Left cardiac atrium (tissue), 4 donors: Measurements from ENCODE around the gene PTPRN. TPM values are rescaled to one million over a fixed set of nuclear protein-coding genes. Genes with fewer than 3 reads are reported as not detected.
A peak's percentile ranks its signal among the peaks of the same experiment; 100 is the strongest.

Experiments
- ATAC-seq, 2 donors: fragments of 200-7000 bp; cut with Tn5 transposase; one replicate each; pipeline ENCODE4 v1.9.1; 2020; ENCODE audit warnings: mild to moderate bottlenecking in 2 of 2, moderate library complexity in 2 of 2
- DNase-seq: peaks from one replicate; pipeline ENCODE4 v3.0.0-alpha.2; 2020
- intact Hi-C, 2 donors: fragments of 100-400 bp; cut with DNase I; formaldehyde crosslinking; loops; one replicate each; pipeline versions ENCODE4 v1.14.1 to v1.15.1; 2022 to 2023
- long read RNA-seq: library from polyadenylated mRNA; unstranded; transcript quantifications from one replicate; pipeline ENCODE4 v2.0.0, GENCODE V29; 2021
- total RNA-seq, 2 donors: library from RNA; stranded (reverse); fragmentation: NEBNext Ultra II Directional; extraction: Animal tissue kit (Norgen Biotek cat#: 25700); gene quantifications; one replicate each; pipeline ENCODE4 v1.2.1, GENCODE V29; 2021
- donor health status: DM: no; HTN: yes; CAD: no.
- donor health status: DM: no; HTN: yes; CAD: no; lungs with severe emphysema.
- donor health status: DM: yes; HTN: yes; CAD: no.
- donor health status: Dilated cardiomyopathy.

The PTPRN gene
- not detected for total RNA-seq
- long read RNA-seq = 0 reads

DNA sequence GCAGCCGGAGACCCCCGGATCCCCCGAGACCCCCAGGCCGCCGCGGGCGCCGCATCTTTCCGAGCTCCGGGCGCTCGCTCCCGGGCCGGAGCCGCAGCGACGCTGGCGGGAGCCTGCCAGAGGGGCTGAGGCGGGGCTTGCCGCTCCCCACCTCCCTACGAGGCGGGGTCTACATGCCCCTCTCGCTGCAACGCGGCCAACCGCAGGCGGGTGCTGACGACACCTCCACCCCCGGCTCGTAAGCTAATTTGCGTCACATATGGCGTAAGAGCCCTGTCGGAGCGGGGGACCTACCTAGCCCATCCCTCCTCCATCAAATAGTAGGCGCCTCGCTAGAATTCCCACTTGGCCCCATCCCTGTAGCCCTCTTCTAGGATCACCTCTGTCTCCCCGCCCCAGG lies at the start of gene PTPRN:
Gene PTPRN (minus strand): TSS at position 124 of the 400 bp plus-strand sequence. CDS start 69 bp downstream, at position 55.
- ATAC-seq = no peak
- intact Hi-C loops = loop anchor here (10.0 kb wide), 1 partner anchor 254 kb away; no protein-coding TSS in a partner anchor
- DNase-seq = no peak

DNA sequence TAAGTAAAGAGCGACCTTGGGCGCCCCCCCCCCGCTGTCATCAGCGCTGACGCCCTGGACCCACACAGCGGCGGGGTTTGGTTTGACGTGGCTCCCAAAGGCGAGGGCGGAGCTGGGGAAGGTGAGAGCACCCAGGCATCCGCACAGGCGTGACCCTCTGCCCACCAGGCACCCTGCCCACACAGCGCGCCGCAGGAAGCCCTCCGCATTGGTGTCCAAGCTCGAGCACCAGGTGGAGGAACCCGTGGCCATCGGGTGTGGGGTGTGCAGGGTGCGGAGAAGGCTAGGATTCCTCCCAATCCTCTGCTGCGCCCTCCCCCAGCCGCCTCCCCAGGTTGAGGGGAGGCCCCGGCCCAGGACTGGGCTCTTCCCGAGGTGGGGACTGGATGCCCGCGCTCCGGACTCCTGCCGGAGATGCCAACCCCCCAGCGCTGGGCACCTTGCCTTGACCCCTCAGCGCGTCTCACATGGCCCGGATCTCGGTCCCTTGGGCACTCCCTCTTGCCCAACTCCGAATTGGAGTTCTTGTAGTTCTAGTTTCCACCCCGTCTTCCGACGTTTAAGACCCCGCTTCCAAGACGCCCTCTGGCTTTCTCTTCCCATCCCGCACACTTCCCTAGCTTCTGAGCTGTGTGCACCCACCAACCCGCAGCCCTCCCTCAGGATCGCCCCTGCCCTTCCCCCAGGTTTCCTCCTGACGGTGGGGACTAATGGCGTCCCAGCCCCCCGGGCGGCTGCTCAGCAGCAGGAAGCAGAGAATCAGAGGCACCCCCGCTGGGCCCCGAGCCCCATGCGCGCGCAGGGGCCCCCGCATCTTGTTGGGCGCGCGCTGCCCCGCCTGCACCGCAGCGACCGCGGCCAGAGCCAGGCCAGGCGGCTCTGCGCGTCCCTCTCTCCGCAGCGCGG lies 49.2 kb upstream of the PTPRN start:
- ATAC-seq (peak; percentile 25 to 39), DNase-seq (no peak)
- intact Hi-C loops = no loop called here

DNA sequence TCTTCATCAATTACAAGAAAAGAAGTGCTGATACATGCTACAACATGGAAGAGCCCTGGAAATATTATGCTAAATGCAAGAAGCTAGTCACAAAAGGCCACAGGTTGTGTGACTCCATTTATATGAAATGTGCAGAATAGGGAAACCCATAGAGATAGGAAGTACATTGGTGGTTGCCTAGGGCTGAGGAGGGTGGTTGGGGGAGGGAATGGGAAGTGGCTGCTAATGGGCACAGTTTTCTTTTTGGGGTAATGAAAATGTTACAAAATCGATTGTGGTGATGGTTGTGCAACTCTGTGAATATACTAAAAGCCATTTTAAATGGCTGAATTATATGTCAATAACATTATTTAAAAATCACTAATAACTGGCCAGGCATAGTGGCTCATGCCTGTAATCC lies 47.6 kb upstream of the PTPRN start:
- ATAC-seq = peak in 1 of 2 donors; percentile 18
- intact Hi-C loops = no loop called here
- DNase-seq = no peak

DNA sequence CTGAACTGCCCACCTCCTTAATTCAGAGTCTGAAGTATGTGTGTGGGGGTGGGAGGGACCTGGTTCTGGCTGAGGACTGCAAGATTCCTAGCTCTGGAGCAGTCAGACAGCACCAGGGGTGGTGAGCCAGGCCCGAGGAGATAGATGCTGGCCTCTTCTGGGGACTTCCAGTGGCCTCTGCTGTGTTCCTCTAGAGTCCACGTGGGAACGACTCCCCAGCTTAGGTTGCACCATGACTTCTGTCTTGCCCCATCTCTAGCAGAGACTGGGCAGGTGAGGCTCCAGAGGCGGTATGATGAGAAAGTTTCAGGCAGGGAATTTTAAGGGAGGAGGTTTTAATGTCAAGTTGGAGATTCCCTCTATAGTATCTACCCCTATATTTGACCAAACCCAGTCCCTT lies 45.4 kb upstream of the PTPRN start:
- DNase-seq = no peak
- intact Hi-C loops = no loop called here
- ATAC-seq = no peak

DNA sequence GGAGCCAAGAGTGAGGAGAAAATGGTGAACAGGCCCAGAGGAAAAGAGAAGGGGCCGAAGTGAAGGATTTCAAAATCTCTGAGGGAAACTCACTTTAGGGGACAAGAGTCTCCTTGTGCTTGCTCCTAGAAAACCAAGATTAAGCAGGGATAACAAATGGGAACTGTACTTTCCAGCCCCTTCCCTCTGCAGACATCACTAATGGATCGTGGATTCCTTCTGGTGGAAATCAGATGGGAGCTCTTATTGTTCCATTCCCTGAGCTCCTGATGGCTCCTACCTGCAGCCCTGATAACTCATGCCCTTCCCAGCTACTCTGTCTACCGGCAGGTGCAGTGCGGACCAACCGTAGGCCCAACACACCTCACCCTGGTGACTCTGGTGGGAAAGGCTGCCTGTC lies 43.9 kb upstream of the PTPRN start:
- DNase-seq (no peak), ATAC-seq (no peak)
- intact Hi-C loops = no loop called here

DNA sequence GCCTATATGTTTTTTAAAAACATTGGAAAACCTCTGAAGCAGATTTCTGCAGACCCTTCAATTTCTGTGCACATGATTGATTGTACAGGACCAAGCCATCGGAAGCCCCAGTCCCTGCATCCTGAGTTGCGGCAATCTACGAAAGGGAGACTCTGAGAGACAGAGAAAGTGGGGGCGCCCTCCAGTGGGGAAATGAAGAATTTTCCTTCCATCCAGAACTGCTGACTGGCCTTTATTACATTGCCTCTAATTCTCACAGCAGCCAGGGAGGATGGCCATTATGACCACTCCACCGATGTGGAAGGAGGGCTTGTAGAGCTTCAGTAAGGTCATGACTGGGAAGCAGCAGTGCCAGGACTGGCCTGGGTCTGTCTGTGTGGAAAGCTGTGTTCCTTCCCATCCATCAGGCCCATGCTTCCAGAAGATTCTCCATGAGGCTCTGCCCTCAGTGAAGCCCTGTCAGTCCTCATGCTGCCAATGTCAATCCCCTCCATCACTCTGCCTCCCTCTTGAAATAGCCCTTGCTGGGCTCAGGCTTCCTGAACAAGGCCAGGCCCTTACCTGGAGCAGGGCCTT lies 43.3 kb upstream of the PTPRN start:
- DNase-seq (peak; percentile 45), ATAC-seq (no peak)
- intact Hi-C loops = no loop called here

DNA sequence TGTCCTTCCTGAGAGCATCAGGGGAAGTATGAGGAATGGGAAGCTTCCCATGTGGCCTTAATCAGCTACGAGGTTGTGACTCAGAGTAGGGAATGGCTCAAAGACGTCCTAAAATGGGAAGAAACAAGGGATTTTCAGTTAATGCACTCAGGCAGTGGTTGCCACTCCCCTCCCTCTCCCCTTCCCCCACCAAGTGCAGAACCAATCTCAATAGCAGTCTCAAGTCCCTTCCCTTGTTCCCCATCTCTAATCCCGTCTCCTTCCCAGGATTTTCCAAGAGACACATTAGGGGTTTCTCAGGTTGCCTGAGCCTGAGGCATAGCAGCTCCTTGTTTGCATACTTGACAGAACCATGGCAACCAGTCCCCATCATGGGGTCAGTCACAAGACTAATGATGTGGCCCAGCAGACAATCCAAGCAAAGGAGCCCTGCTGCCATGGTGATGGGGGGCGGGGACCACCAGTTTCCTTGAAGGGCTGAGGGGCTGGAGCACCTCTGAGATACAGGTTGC lies 41.6 kb upstream of the PTPRN start:
- no peak for DNase-seq
- intact Hi-C loops = no loop called here
- no peak for ATAC-seq

DNA sequence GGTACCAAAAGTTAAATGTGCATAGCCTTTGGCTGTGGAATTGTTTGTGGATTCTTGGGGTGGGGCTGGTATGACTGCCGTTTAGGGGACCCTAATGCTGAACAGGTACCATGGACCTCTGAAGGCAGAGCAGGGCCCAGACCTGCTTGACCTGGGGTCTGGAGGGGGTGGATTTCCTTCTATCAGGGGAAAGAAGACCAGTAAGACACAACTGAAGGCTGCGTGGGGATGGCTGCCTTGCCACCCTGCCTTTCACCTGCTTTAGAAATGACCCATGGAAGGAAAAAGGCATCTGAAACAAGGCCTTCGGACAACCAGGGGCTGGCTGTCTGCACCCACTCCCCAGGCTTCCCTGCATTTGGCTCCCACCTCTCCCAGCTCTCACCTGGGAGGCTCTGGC lies 41.0 kb upstream of the PTPRN start:
- DNase-seq (no peak), ATAC-seq (no peak)
- intact Hi-C loops = no loop called here

DNA sequence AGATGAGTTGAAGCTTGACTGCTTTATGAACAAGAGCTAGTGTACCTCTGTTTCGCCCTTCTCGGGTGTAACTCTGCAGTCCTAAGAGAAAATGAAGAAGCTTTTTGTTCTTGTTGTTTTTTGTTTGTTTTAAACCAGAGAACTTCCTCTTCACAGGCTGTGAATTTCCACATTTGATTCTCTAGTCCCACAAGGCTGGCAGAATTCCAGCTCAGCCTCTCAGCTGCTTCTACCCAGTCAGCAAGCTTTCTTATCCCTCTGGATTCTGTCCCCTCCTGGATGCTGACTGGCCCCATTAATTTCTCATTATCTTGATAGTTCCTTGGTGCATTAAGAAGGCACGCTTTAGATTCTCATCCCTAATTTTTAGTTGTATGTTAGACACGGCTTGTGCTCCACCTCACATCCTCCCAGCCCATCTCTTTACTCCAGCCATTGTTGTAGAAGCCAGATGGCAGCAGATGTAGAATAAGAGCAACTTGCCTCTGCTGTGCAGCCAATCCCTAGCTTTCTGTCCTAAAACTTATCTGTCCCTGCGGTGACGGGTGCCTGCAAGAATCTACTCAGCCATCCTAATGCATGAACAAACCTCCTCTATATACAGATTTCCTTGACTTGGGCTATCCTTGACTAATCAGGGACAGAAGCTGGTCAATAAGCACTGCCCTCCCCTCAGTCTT lies 35.7 kb upstream of the PTPRN start:
- intact Hi-C loops = no loop called here
- ATAC-seq = peak in 1 of 2 donors; percentile 68
- peak; percentile 71 for DNase-seq

DNA sequence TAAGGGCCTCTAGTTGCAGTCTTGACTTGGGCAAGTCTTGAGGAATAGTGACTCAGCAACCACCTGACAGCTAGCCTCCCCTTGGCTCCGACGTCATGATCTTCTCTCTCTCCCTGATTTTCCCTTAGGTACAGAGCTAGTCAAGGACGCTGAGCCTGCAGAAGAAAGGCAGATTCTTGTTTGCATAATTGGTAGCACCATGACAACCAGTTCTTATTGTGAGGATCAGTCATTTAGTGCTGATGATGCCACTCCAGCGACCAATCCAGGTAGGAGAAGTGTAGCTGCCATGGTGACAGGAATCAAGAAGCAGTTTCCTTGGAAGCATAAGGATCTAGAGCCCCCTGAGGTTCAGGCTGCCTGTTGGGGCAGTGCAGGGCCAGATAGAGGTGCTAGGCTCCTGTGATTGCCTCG lies 26.2 kb upstream of the PTPRN start:
- intact Hi-C loops = no loop called here
- no peak for ATAC-seq

DNA sequence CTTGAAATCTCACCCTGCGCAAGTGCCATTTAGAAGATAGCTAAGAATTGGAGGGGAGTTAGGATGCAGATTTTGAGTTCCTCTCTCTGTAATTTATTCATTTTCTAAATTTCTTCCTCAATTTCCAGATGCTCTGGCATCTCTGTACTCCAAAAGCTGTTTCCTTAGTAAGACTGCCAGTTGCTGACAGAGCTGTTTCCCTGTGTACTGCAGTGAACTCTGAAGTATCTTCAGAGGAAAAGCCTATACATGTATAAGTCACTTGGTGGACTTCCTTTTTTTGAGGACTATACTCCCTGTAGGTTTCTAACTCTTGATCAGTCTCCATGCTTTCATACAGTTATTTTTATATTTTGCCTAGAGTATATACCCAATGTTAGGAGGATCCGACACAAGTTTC lies 24.9 kb upstream of the PTPRN start:
- ATAC-seq (no peak), DNase-seq (no peak)
- intact Hi-C loops = no loop called here

More for the DNA sequence above, 26.2 kb upstream of the PTPRN start:
- no peak for DNase-seq

DNA sequence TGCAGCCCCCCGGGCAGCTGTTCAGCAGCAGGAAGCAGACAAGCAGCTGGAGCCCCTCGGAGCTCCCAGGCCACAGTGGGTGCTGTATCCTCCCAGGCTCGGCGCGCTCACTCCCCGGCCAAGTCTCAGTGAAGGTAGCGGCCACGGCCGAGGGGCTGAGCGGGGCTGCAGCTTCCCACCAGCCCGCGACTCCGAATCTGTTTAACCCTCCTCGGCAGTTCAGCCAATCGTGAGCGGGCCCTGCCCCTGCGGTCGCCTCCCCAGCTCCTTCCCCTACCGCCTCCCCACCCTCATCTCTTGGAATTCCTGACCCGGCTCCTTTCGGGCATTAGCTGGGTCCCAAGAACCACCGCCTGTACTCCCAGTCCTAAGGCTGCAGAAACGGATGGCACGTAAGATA lies 23.3 kb upstream of the PTPRN start, which contains the start of gene RESP18:
Gene RESP18 (minus strand): TSS at position 203 of the 400 bp plus-strand sequence.
- no peak for DNase-seq
- intact Hi-C loops = no loop called here
- no peak for ATAC-seq

DNA sequence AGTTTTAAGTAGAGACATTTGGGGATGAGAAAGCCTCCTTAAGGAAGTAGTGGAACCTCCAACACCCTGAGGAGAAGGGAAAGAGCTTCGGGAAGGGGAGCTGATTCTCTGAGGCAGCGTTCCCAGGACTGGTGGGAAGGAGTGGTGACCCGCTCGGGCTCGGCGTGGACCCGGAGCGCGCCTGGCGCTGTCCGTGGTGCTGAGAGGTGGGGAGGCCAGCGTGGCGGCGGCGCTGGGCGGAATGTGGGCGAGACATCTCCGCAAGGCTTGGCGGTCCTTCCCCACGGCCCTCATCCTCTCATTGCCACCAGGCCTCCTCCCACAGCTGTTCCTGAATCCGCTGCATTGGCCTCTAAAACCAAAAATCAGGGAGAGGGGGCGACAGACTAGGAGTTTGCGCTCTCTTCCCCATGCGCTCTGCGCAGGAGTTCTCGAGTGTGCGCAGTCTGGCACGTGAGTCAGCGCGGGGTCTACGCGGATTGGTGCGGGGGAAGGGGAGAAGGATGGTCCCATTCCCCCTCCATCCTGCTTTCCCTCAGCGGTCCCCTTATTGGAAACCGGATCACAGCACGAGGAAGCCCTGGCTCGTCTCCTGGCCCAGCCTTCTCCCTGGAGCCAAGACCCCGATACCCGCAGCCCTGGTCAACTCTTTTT lies 22.5 kb upstream of the PTPRN start:
- ATAC-seq (peak; percentile 61 to 79), DNase-seq (peak; percentile 49)
- intact Hi-C loops = no loop called here

DNA sequence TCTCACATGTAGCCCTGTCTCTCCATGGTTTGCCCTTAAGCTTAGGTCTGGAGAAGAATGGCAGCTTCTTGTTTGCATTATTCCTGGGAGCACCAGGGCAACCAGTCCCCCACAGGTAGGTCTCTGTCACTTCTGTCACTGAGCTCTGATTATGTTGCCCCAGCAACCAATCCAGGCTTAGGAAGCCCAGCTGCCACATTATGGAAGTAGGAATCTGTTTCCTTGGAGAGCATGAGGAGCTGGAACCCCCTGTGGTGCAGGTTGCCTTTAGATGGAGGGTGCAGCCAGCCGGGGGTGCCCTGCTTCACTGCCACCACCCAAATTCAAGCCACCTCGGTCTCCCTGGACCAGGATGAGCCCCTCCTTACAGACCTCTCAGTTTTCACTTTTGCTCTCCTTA lies 18.5 kb upstream of the PTPRN start:
- intact Hi-C loops = no loop called here
- ATAC-seq = no peak
- DNase-seq = no peak

DNA sequence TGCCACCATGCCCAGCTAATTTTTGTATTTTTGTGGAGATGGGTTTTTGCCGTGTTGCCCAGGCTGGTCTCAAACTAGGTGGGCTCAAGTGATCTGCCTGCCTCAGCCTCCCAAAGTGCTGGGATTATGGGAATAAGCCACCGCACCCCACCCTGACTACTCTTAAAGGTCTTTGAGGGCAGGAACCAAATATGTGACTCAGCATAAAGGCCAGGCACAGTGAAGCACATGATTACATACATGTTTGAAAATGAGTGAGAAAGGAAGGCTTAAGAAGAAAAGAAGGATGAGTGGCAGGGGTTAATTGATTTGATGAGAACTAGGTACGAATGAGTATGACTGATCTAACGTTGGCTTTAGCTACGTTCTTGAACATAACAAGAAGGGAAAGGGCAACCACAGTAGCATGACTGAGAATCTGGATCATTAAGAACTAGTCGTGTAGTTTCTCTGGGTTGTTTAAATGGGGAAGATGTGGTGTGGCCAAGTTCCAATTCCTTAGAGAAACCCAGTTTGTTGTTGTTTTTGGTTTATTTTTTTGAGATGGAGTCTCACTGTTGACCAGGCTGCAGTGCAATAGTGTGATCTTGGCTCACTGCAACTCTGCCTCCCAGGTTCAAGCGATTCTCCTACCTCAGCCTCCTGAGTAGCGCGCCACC lies 16.6 kb upstream of the PTPRN start:
- DNase-seq (no peak), ATAC-seq (no peak)
- intact Hi-C loops = no loop called here

DNA sequence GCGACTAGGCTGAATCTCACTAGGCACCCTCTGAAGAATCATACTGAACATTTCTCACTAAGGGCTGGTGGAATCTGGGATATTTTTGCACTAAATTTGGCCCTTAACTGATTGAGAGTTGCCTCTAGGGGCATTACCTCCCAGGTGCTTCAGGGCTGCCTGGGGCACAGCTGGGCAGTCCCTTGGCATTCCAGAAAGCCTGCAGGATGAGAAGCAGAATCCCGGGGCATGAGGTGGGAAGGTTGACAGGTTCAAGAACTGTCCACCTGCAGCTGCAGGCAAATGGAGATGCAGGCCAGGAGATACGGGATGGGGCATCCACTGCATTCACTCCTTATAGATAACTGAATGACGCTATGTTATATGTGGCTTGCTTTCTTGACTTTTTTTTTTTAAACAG lies 15.9 kb upstream of the PTPRN start:
- ATAC-seq = no peak
- no peak for DNase-seq
- intact Hi-C loops = no loop called here

DNA sequence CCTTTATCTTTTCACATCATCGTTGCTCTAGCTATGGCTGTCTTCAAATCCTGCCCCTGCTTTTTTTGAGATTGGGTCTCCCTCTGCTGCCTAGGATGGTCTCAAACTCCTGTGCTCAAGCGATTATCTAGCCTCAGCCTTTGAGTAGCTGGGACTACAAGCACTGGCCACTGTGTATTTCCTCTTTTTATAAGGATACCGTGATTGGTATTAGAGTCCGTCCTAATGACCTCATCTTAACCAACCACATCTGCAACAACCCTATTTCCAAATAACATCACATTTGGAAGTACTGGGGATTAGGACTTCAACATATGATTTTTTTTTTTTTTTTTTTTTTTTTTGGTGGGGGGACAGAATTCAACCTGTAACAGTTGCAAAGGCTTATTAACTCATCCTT lies 14.2 kb upstream of the PTPRN start:
- intact Hi-C loops = no loop called here
- no peak for ATAC-seq

DNA sequence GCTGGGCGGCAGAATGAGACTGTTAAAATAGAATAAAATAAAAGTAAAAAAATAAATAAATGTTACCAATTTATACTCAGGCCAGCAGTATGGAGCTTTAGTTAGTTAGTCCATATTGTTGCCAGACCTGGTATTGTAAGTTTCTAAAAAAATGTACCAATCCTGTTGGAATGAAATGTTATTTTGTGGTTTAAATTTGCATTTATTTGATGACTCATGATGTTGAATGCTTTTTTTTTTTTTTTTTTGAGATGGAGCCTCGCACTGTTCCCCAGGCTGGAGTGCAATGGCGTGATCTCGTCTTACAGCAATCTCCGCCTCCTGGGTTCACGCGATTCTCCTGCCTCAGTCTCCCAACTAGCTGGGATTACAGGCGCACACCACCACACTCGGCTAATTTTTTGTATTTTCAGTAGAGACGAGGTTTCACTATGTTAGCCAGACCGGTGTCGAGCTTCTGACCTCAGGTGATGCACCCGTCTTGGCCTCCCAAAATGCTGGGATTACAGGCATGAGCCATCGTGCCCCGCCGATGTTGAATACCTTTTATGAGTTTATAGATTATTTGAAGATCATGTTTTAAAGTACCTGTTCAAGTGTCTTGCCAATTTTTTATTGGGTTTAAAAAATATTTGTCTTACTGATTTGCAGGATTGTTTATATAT lies 5.7 kb upstream of the PTPRN start:
- DNase-seq (no peak), ATAC-seq (no peak)
- intact Hi-C loops = no loop called here

More for the DNA sequence above, 14.2 kb upstream of the PTPRN start:
- no peak for DNase-seq
